K562 (cell line): ENCODE data around the gene WASL. TPM values are rescaled to one million over a fixed set of nuclear protein-coding genes. Genes with fewer than 3 reads are reported as not detected.
A peak's percentile ranks its signal among the peaks of the same experiment; 100 is the strongest.

ENCODE experiments used
- BRD4 ChIP-seq: fragments of 200-600 bp; sonication (generic); IDR thresholded peaks from 2 replicates; pipeline ENCODE4 v1.6.1; 2017; ENCODE audit warnings: inconsistent platforms
- BRD9 ChIP-seq: fragments of 450-650 bp; IDR thresholded peaks from 2 replicates; pipeline ENCODE4 v1.6.1; 2018; ENCODE audit warnings: low read depth; ENCODE audit not compliant: partially characterized antibody
- CBFA2T3 ChIP-seq: fragments of 450-650 bp; IDR thresholded peaks from 2 replicates; pipeline ENCODE4 v1.6.1; 2017
- MCM7 ChIP-seq, 2 experiments: fragments of 450-650 bp; IDR thresholded peaks; 2 replicates each; pipeline ENCODE4 v1.6.1; 2016 to 2018
- NFYB ChIP-seq: IDR thresholded peaks from 2 replicates; pipeline ENCODE4 v1.6.1; 2011; ENCODE audit warnings: mild to moderate bottlenecking, moderate library complexity; ENCODE audit not compliant: insufficient read length; ENCODE audit errors: extremely low read depth
- NR2F6 ChIP-seq: fragments of 450-650 bp; formaldehyde crosslinking; IDR thresholded peaks from 2 replicates; pipeline ENCODE4 v1.4.0; 2020; ENCODE audit warnings: mild to moderate bottlenecking
- NR4A1 ChIP-seq, 2 experiments: fragments of 250-450 bp in 1 of 2; fragments of 450-650 bp in 1 of 2; sonication (Bioruptor Pico) in 1 of 2; IDR thresholded peaks; 2 replicates each; pipeline versions ENCODE4 v1.4.0 to v1.6.1; 2016 to 2020; ENCODE audit warnings: mild to moderate bottlenecking in 2 of 2, missing compliant biosample characterization in 1 of 2, missing genetic modification characterization in 1 of 2, moderate library complexity in 1 of 2
- POLR2B ChIP-seq: fragments of 450-650 bp; IDR thresholded peaks from 2 replicates; pipeline ENCODE4 v1.6.1; 2018; ENCODE audit warnings: low read depth; ENCODE audit not compliant: partially characterized antibody
- RBFOX2 ChIP-seq: fragments of 200-400 bp; formaldehyde crosslinking; IDR thresholded peaks from 2 replicates; pipeline ENCODE4 v1.6.1; 2017; ENCODE audit warnings: low read depth, mild to moderate bottlenecking, low read length, moderate library complexity
- RBM39 ChIP-seq: fragments of 200-400 bp; formaldehyde crosslinking; optimal IDR thresholded peaks from 2 replicates; pipeline ENCODE3; 2018; ENCODE audit warnings: low read depth, low read length
- RREB1 ChIP-seq: fragments of 250-450 bp; sonication (Bioruptor Pico); IDR thresholded peaks from 2 replicates; pipeline ENCODE4 v1.4.0; 2020
- polyA plus RNA-seq, 8 experiments: library from polyadenylated mRNA; depleted of rRNA in 4 of 8; stranded (reverse) in 5 of 8; unstranded in 3 of 8; fragments of >200 nt; fragmentation: Nextera tagmentation in 2 of 8; fragmentation: Illumina TruSeq in 1 of 8; extraction: Ambion mirVana in 2 of 8; extraction: Trizol in 1 of 8; gene quantifications; 2 replicates each; pipeline versions ENCODE4 v1.2.1 to v1.2.3, GENCODE V29; 2011 to 2014; ENCODE audit warnings: inconsistent platforms in 1 of 8, missing spikeins in 1 of 8
- total RNA-seq, 7 experiments: library from RNA; depleted of rRNA in 6 of 7; stranded (reverse); fragments of >200 nt in 6 of 7; fragmentation: Illumina TruSeq in 2 of 7; extraction: Trizol in 2 of 7; gene quantifications; 2 replicates each; pipeline versions ENCODE4 v1.2.1 to v1.2.3, GENCODE V29; 2011 to 2021; ENCODE audit warnings: low replicate concordance in 1 of 7
- TF ChIP-seq, protein P1 (sequence below), 2 experiments: fragments of 450-650 bp in 1 of 2; sonication (generic) in 1 of 2; formaldehyde crosslinking in 1 of 2; IDR thresholded peaks in 1 of 2; conservative IDR thresholded peaks in 1 of 2; 2 replicates each; pipeline versions ENCODE4 v1.6.1 to v1.8.1; 2016 to 2023; ENCODE audit warnings: mild to moderate bottlenecking in 2 of 2, moderate library complexity in 2 of 2, inconsistent platforms in 1 of 2, missing genetic modification reagents in 1 of 2
- TF ChIP-seq, protein P2 (sequence below): fragments of 150-350 bp; IDR thresholded peaks from 2 replicates; pipeline ENCODE4 v1.6.1; 2014; ENCODE audit warnings: low read depth, mild to moderate bottlenecking, low read length, borderline replicate concordance
- TF ChIP-seq, protein P3 (sequence below): fragments of 450-650 bp; formaldehyde crosslinking; IDR thresholded peaks from 2 replicates; pipeline ENCODE4 v1.4.0; 2020; ENCODE audit warnings: mild to moderate bottlenecking, moderate library complexity

The WASL gene
- total and polyA plus RNA-seq, 9 of the 15 experiments (the other 6 are each of a cell fraction or from before 2014, with no cell fraction given), result 3.2 to 13.9 (median 8.3) TPM

GRCh38 chr7:123748734-123749536, at the start of gene WASL (continued):
- TF ChIP-seq, protein P1, sequence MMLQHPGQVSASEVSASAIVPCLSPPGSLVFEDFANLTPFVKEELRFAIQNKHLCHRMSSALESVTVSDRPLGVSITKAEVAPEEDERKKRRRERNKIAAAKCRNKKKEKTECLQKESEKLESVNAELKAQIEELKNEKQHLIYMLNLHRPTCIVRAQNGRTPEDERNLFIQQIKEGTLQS (IDR thresholded peaks at IDR 0.05), result no peak
- TF ChIP-seq, protein P1 (CRISPR knock-in tag; conservative IDR thresholded peaks at IDR 0.05), result no peak; the same call in 1 of the 2 replicates
- TF ChIP-seq MCM7 (IDR thresholded peaks at IDR 0.05) (no peak), NR2F6 (peak; percentile 90), BRD4 (peak; percentile 61; the same call in 1 of the 2 replicates), RBFOX2 (peak; percentile 99), RBM39 (no peak), NR4A1 (CRISPR knock-in tag; IDR thresholded peaks at IDR 0.05) (peak; percentile 94), NR4A1 (tag; IDR thresholded peaks at IDR 0.05) (peak; percentile 48; the same call in 1 of the 2 replicates), POLR2B (peak; percentile 97), RREB1 (peak; percentile 91), CBFA2T3 (no peak), BRD9 (peak; percentile 48), NFYB (no peak)
- TF ChIP-seq, protein P2, sequence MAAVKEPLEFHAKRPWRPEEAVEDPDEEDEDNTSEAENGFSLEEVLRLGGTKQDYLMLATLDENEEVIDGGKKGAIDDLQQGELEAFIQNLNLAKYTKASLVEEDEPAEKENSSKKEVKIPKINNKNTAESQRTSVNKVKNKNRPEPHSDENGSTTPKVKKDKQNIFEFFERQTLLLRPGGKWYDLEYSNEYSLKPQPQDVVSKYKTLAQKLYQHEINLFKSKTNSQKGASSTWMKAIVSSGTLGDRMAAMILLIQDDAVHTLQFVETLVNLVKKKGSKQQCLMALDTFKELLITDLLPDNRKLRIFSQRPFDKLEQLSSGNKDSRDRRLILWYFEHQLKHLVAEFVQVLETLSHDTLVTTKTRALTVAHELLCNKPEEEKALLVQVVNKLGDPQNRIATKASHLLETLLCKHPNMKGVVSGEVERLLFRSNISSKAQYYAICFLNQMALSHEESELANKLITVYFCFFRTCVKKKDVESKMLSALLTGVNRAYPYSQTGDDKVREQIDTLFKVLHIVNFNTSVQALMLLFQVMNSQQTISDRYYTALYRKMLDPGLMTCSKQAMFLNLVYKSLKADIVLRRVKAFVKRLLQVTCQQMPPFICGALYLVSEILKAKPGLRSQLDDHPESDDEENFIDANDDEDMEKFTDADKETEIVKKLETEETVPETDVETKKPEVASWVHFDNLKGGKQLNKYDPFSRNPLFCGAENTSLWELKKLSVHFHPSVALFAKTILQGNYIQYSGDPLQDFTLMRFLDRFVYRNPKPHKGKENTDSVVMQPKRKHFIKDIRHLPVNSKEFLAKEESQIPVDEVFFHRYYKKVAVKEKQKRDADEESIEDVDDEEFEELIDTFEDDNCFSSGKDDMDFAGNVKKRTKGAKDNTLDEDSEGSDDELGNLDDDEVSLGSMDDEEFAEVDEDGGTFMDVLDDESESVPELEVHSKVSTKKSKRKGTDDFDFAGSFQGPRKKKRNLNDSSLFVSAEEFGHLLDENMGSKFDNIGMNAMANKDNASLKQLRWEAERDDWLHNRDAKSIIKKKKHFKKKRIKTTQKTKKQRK, result no peak
- TF ChIP-seq, protein P3, sequence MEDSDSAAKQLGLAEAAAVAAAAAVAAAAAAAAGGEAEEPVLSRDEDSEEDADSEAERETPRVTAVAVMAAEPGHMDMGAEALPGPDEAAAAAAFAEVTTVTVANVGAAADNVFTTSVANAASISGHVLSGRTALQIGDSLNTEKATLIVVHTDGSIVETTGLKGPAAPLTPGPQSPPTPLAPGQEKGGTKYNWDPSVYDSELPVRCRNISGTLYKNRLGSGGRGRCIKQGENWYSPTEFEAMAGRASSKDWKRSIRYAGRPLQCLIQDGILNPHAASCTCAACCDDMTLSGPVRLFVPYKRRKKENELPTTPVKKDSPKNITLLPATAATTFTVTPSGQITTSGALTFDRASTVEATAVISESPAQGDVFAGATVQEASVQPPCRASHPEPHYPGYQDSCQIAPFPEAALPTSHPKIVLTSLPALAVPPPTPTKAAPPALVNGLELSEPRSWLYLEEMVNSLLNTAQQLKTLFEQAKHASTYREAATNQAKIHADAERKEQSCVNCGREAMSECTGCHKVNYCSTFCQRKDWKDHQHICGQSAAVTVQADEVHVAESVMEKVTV, result peak; percentile 15; the same call in 1 of the 2 replicates
